GM23338 (cell line): ENCODE data around the gene FNDC1. TPM values are rescaled to one million over a fixed set of nuclear protein-coding genes. Genes with fewer than 3 reads are reported as not detected.

Experiments used
- ATAC-seq: fragments of 200-7000 bp; cut with Tn5 transposase; 3 replicates; pipeline ENCODE4 v1.9.1; 2020
- DNase-seq: peaks from one replicate; pipeline ENCODE4 v3.0.0-alpha.2; 2015; ENCODE audit warnings: low spot score
- H2AFZ ChIP-seq: fragments of 200-600 bp; sonication (generic); 2 replicates; pipeline ENCODE4 v1.8.0; 2016; ENCODE audit warnings: antibody characterized with exemption, mild to moderate bottlenecking, moderate library complexity
- H3F3A ChIP-seq: fragments of 200-600 bp; sonication (generic); replicated peaks from 2 replicates; pipeline ENCODE4 v1.8.0; 2017; ENCODE audit warnings: antibody characterized with exemption, mixed run types, low read depth
- H3K27ac ChIP-seq: fragments of 200-600 bp; sonication (generic); 2 replicates; pipeline ENCODE4 v1.6.1; 2016; ENCODE audit warnings: low read depth
- H3K27me3 ChIP-seq: fragments of 200-600 bp; sonication (generic); 2 replicates; pipeline ENCODE4 v1.8.0; 2016; ENCODE audit warnings: mild to moderate bottlenecking, mixed run types, moderate library complexity; ENCODE audit not compliant: insufficient read depth
- H3K36me3 ChIP-seq: fragments of 200-600 bp; sonication (generic); 2 replicates; pipeline ENCODE4 v1.8.0; 2016; ENCODE audit warnings: mild to moderate bottlenecking; ENCODE audit not compliant: insufficient read depth
- H3K4me1 ChIP-seq: fragments of 200-600 bp; sonication (generic); 2 replicates; pipeline ENCODE4 v1.8.0; 2016; ENCODE audit warnings: mild to moderate bottlenecking, moderate library complexity; ENCODE audit not compliant: insufficient read depth
- H3K4me2 ChIP-seq: fragments of 200-600 bp; sonication (generic); 2 replicates; pipeline ENCODE4 v1.7.1; 2017; ENCODE audit warnings: mixed run types
- H3K4me3 ChIP-seq: fragments of 200-600 bp; sonication (generic); 2 replicates; pipeline ENCODE4 v1.6.1; 2016; ENCODE audit warnings: mixed run types
- H3K79me2 ChIP-seq: fragments of 200-600 bp; sonication (generic); replicated peaks from 2 replicates; pipeline ENCODE4 v1.8.0; 2017; ENCODE audit warnings: mild to moderate bottlenecking; ENCODE audit not compliant: insufficient read depth
- H3K9me2 ChIP-seq: fragments of 200-600 bp; sonication (generic); 2 replicates; pipeline ENCODE4 v1.8.0; 2017; ENCODE audit not compliant: insufficient read depth
- H4K20me1 ChIP-seq: fragments of 200-600 bp; sonication (generic); replicated peaks from 2 replicates; pipeline ENCODE4 v1.8.0; 2017; ENCODE audit warnings: mild to moderate bottlenecking; ENCODE audit not compliant: insufficient read depth
- H3K27ac Mint-ChIP-seq: 2 replicates; pipeline ENCODE4 v1.8.0; 2020; ENCODE audit warnings: inconsistent platforms, mild to moderate bottlenecking, moderate library complexity, mixed read lengths
- H3K27me3 Mint-ChIP-seq: 3 replicates; pipeline ENCODE4 v1.8.0; 2022; ENCODE audit warnings: low read depth, mild to moderate bottlenecking, moderate library complexity, mixed read lengths, inconsistent platforms; ENCODE audit not compliant: insufficient read depth, poor library complexity
- H3K36me3 Mint-ChIP-seq: 3 replicates; pipeline ENCODE4 v1.8.0; 2021; ENCODE audit warnings: low read depth, mild to moderate bottlenecking, inconsistent platforms, moderate library complexity, mixed read lengths
- H3K4me1 Mint-ChIP-seq: 3 replicates; pipeline ENCODE4 v1.8.0; 2020; ENCODE audit warnings: mild to moderate bottlenecking, inconsistent platforms, mixed read lengths
- H3K4me3 Mint-ChIP-seq: 3 replicates; pipeline ENCODE4 v1.8.0; 2021; ENCODE audit warnings: moderate library complexity, mild to moderate bottlenecking, inconsistent platforms, mixed read lengths
- H3K9me3 Mint-ChIP-seq: 3 replicates; pipeline ENCODE4 v1.8.0; 2020; ENCODE audit warnings: moderate library complexity, mild to moderate bottlenecking, inconsistent platforms, mixed read lengths
- CREB1 ChIP-seq: fragments of 250-450 bp; sonication (Bioruptor Pico); IDR thresholded peaks from 2 replicates; pipeline ENCODE4 v1.5.0; 2020; ENCODE audit warnings: low read depth, mild to moderate bottlenecking, moderate library complexity
- ETS1 ChIP-seq: IDR thresholded peaks from 2 replicates; pipeline ENCODE4 v1.6.1; 2016; ENCODE audit warnings: antibody characterized with exemption
- EZH2 ChIP-seq: fragments of 200-600 bp; sonication (generic); IDR thresholded peaks from one replicate; pipeline ENCODE4 v1.8.0; 2017; ENCODE audit warnings: antibody characterized with exemption, mild to moderate bottlenecking, low read depth; ENCODE audit not compliant: unreplicated experiment
- EZH2phosphoT487 ChIP-seq: fragments of 200-600 bp; sonication (generic); IDR thresholded peaks from one replicate; pipeline ENCODE4 v1.8.1; 2018; ENCODE audit warnings: antibody characterized with exemption; ENCODE audit not compliant: unreplicated experiment
- JUNB ChIP-seq: IDR thresholded peaks from one replicate; pipeline ENCODE4 v1.6.1; 2016; ENCODE audit warnings: antibody characterized with exemption; ENCODE audit not compliant: unreplicated experiment
- NANOG ChIP-seq: IDR thresholded peaks from 2 replicates; pipeline ENCODE4 v1.6.1; 2016; ENCODE audit warnings: antibody characterized with exemption, borderline replicate concordance
- POLR2AphosphoS5 ChIP-seq: IDR thresholded peaks from 2 replicates; pipeline ENCODE4 v1.6.1; 2016; ENCODE audit warnings: antibody characterized with exemption, low read depth
- STAT1 ChIP-seq: IDR thresholded peaks from one replicate; pipeline ENCODE4 v1.6.1; 2016; ENCODE audit warnings: antibody characterized with exemption; ENCODE audit not compliant: unreplicated experiment
- ZNF114 ChIP-seq: fragments of 250-450 bp; sonication (Bioruptor Pico); IDR thresholded peaks from 2 replicates; pipeline ENCODE4 v1.5.0; 2020; ENCODE audit warnings: mild to moderate bottlenecking, moderate library complexity
- ZNF331 ChIP-seq: fragments of 250-450 bp; sonication (Bioruptor Pico); IDR thresholded peaks from 2 replicates; pipeline ENCODE4 v1.5.0; 2020; ENCODE audit warnings: low read depth, mild to moderate bottlenecking, moderate library complexity
- ZNF462 ChIP-seq: fragments of 250-450 bp; sonication (Bioruptor Pico); IDR thresholded peaks from 2 replicates; pipeline ENCODE4 v1.5.0; 2020; ENCODE audit warnings: mild to moderate bottlenecking, moderate library complexity
- polyA plus RNA-seq: library from polyadenylated mRNA; unstranded; fragments of >200 nt; fragmentation: Nextera tagmentation; extraction: Ambion mirVana; gene quantifications from 2 replicates; pipeline ENCODE4 v1.2.1, GENCODE V29; 2016
- total RNA-seq: library from RNA; depleted of rRNA; stranded (reverse); fragments of >200 nt; shearing (Covaris generic); gene quantifications from 2 replicates; pipeline ENCODE4 v1.2.3, GENCODE V29; 2014
- TF ChIP-seq, protein P1 (sequence below): IDR thresholded peaks from one replicate; pipeline ENCODE4 v1.6.1; 2018; ENCODE audit warnings: antibody characterized with exemption; ENCODE audit not compliant: unreplicated experiment
- TF ChIP-seq, protein P2 (sequence below), 2 experiments: fragments of 200-600 bp in 1 of 2; sonication (generic) in 1 of 2; conservative IDR thresholded peaks; 2 replicates each; pipeline versions ENCODE4 v1.5.1 to v1.6.1; 2016 to 2017; ENCODE audit warnings: antibody characterized with exemption in 2 of 2, low read depth in 2 of 2, mild to moderate bottlenecking in 2 of 2, moderate library complexity in 1 of 2

Gene FNDC1
- total and polyA plus RNA-seq, 2 experiments from 2014 or later, result 0.38 to 0.57 TPM

GRCh38 chr6:159176913-159177312 is 7.7 kb downstream of the FNDC1 start:
- Histone ChIP-seq H3K36me3 (no peaks in the 10 kb centered on the region), H3K27me3 (peaks cover 22% of the 10 kb centered on the region), H3K4me1 (no peaks in the 10 kb centered on the region), H2AFZ (no peak overlapping the region), H3K79me2 (no peaks in the 10 kb centered on the region), H3K4me3 (no peak overlapping the region), H4K20me1 (no peaks in the 10 kb centered on the region), H3K9me2 (no peaks in the 10 kb centered on the region), H3F3A (no peaks in the 10 kb centered on the region), H3K27ac (no peak overlapping the region), H3K4me2 (no peak overlapping the region)
- TF ChIP-seq, protein P1, sequence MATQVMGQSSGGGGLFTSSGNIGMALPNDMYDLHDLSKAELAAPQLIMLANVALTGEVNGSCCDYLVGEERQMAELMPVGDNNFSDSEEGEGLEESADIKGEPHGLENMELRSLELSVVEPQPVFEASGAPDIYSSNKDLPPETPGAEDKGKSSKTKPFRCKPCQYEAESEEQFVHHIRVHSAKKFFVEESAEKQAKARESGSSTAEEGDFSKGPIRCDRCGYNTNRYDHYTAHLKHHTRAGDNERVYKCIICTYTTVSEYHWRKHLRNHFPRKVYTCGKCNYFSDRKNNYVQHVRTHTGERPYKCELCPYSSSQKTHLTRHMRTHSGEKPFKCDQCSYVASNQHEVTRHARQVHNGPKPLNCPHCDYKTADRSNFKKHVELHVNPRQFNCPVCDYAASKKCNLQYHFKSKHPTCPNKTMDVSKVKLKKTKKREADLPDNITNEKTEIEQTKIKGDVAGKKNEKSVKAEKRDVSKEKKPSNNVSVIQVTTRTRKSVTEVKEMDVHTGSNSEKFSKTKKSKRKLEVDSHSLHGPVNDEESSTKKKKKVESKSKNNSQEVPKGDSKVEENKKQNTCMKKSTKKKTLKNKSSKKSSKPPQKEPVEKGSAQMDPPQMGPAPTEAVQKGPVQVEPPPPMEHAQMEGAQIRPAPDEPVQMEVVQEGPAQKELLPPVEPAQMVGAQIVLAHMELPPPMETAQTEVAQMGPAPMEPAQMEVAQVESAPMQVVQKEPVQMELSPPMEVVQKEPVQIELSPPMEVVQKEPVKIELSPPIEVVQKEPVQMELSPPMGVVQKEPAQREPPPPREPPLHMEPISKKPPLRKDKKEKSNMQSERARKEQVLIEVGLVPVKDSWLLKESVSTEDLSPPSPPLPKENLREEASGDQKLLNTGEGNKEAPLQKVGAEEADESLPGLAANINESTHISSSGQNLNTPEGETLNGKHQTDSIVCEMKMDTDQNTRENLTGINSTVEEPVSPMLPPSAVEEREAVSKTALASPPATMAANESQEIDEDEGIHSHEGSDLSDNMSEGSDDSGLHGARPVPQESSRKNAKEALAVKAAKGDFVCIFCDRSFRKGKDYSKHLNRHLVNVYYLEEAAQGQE, result no peak
- TF ChIP-seq EZH2 (no peak), ETS1 (no peak), POLR2AphosphoS5 (no peak), NANOG (no peak), ZNF462 (CRISPR knock-in tag) (no peak), ZNF331 (no peak), ZNF114 (CRISPR knock-in tag) (no peak), STAT1 (no peak), CREB1 (CRISPR knock-in tag) (no peak), EZH2phosphoT487 (no peak), JUNB (no peak)
- TF ChIP-seq, protein P2, sequence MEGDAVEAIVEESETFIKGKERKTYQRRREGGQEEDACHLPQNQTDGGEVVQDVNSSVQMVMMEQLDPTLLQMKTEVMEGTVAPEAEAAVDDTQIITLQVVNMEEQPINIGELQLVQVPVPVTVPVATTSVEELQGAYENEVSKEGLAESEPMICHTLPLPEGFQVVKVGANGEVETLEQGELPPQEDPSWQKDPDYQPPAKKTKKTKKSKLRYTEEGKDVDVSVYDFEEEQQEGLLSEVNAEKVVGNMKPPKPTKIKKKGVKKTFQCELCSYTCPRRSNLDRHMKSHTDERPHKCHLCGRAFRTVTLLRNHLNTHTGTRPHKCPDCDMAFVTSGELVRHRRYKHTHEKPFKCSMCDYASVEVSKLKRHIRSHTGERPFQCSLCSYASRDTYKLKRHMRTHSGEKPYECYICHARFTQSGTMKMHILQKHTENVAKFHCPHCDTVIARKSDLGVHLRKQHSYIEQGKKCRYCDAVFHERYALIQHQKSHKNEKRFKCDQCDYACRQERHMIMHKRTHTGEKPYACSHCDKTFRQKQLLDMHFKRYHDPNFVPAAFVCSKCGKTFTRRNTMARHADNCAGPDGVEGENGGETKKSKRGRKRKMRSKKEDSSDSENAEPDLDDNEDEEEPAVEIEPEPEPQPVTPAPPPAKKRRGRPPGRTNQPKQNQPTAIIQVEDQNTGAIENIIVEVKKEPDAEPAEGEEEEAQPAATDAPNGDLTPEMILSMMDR (conservative IDR thresholded peaks at IDR 0.05; ENCODE audit: low read depth in 2 of 2), result no peak
- no peak overlapping the region for H3K27ac Mint-ChIP-seq
- no peaks in the 10 kb centered on the region for H3K9me3 Mint-ChIP-seq
- peaks cover 7% of the 10 kb centered on the region for H3K27me3 Mint-ChIP-seq
- ATAC-seq, result no peak
- peaks cover 3% of the 10 kb centered on the region; the same call in 1 of the 3 replicates for H3K4me1 Mint-ChIP-seq
- DNase-seq, result no peak
- H3K36me3 Mint-ChIP-seq, result no peaks in the 10 kb centered on the region
- no peak overlapping the region for H3K4me3 Mint-ChIP-seq
